Activated CD8-positive, alpha-beta memory T cell treated with anti-CD3 and anti-CD28 coated beads for 24 hours (primary cell): ENCODE data around the gene LRIF1.
"Not testable (repeated sequence)": the region's sequence is repeated elsewhere in the genome, so short reads cannot be mapped to it uniquely, and the experiment has no call there.

Source experiments
- DNase-seq: peaks from one replicate; pipeline ENCODE4 v3.0.0-alpha.2; 2020

The LRIF1 gene

DNA sequence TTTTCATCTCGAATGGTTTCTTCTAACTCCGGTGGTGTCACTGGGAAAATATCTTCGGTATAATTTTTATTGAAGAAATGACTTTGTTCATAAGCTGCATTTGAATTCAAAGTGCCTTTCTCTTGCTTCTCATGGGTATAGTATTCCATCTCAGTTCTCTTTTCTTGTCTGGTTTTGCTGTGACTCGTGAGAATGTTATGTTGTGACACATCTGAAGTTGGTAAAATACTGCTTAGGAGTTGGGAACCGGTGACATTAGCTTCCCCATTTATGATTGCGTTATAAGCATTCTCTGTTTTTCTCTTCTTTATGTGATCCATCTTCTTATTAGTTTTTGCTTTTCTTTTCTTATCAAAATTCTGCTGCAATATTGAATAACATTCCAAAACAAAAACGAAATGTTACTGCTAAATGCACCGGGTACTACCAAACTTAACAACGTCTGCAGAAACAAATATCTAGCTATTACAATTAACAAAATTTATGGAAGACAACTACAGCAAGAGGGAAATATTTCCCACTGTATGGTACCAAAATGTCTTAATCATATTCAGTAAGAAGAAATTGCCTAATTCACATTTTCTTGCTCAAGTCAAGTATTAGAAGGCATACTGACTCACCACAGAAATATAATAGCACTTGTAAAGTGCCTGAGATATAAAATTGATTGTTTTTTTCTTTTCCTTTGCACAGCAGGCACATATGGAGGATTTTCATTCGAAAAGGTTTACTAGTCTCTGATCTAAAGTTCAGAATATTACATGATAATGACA, 15.5 kb downstream of the LRIF1 start:
- DNase-seq: no peak

DNA sequence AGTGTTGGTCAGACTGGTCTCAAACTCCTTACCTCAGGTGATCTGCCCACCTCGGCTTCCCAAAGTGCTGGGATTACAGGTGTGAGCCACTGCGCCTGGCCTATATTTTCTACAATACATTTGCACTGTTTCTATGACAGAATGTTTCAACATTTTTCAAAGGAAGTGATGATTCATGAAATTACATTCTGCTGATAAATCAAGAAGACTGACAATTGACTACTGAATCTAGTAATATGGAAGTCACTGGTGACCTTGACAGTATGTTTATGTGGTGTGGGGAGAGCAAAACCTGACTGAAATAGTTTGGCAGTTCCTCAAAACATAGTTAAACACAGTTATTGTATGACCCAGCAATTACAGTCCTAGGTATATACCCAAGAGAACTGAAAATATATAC, 18.1 kb downstream of the LRIF1 start:
- no peak for DNase-seq

DNA sequence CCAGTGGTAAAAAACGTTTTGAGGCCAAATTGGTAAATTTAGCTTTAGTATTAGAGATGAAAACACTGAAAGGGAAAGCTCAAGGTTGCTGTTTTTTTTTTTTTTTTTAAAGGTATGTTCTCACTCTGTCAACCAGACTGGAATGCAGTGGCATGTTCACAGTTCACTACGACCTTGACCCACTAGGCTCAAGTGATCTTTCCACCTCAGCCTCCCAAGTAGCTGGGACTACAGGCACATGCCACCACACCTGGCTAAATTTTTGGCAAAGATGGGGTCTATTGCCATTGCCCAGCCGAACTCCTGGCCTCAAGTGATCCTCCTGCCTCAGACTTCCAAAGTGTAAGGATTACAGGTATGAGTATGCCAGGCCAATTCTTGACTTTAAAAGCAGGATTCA, 18.9 kb downstream of the LRIF1 start:
- DNase-seq: no peak

DNA sequence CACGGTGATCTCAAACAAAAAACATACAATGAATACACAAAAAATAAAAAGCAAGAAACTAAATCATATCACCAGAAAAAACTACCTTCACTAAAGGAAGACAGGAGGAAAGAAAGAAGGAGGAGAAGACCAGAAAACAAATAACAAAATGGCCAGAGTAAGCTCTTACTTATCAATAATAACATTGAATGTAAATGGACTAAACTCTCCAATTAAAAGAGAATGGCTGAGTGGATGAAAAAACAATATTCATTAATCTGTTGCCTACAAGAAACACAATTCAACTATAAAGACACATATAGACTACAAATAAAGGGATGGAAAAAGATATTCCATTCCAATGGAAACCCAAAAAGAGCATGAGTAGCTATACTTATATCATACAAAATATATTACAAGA, 27.2 kb downstream of the LRIF1 start:
- DNase-seq: no peak

DNA sequence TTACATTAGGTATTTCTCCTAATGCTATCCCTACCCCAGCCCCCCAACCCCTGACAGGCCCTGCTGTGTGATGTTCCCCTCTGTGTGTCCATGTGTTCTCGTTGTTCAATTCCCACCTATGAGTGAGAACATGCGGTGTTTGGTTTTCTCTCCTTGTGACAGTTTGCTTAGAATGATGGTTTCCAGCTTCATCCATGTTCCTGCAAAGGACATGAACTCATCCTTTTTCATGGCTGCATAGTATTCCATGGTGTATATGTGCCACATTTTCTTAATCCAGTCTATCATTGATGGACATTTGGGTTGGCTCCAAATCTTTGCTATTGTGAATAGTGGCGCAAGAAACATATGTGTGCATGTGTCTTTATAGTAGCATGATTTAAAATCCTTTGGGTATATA, 32.6 kb downstream of the LRIF1 start:
- not testable (repeated sequence) for DNase-seq

DNA sequence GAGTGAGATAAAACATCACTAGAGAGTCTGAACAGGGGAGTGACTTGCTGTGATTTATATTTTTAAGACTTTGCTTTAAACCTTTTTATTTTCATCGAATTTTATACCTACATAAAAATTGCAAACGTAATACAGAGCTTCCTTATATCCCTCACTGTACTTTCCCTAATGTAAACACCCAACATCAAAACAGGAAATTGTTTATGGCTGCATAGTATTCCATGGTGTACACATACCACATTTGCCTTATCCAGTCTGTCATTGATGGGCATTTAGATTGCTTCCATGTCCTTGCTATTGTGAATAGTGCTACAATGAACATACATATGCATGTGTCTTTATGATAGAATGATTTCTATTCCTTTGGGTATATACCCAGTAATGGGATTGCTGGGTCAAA, 34.8 kb downstream of the LRIF1 start:
- DNase-seq: no peak

DNA sequence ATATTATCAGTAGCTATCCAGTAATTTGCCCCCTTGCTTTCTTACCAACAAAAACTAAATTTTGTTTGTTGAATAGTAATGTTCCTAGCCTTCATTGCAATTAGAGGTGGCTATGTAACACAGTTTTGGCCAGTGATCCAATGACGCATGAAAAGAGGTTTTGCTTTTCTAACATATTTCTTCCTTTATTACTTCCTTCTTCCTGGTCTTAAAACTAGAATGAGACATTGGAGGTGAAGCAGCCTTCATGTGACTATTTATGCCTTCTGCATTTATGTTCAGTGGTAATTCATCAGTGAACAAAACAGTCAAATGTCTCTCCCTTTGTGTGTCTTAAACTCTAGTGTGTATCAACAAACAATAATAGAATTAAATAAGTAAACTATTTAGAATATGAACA, 35.5 kb downstream of the LRIF1 start:
- DNase-seq: no peak

DNA sequence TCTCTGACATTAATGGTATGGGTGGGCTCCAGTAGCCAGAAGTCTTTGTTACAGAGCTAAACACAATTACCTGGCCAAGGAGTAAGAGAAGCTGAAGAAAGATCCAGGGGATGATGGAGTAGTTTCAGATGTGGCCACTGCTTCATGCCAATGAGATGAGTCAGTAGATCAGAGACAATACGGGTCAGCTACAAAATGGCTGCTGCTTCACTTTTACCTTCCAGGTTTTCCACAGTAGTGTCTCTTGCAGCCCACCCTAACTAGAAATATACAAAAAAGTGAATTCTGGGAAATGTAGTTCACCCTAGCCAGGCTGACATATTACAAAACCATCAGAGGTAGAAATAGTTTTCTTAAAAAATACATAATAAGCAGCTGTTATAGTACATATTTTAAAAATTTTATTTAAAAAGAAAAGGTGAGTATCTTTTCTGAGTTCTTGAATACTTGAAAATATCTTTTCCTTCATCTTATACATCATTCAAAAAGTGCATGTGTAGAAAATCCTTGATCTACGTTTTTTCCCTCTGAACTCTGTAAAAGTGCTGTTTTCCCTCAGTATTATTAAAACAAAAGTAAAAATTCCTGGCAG, 36.1 kb downstream of the LRIF1 start:
- no peak for DNase-seq

DNA sequence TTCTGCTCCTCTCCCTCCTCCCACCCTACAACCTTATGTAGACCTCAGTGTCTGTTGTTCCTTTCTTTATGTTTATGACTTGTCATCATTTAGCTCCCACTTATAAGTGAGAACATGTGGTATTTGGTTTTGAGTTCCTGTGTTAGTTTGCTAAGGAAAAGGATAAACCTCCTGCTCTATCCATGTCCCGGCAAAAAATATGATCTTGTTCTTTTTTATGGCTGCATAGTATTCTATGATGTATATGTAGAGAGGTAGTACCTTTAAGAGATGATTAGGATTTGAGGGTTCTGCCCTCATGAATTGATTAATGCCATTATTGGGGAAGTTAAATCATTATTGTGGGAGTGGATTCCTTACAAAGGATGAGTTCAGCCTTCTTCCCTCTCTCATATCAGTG, 41.8 kb downstream of the LRIF1 start:
- DNase-seq: no peak

DNA sequence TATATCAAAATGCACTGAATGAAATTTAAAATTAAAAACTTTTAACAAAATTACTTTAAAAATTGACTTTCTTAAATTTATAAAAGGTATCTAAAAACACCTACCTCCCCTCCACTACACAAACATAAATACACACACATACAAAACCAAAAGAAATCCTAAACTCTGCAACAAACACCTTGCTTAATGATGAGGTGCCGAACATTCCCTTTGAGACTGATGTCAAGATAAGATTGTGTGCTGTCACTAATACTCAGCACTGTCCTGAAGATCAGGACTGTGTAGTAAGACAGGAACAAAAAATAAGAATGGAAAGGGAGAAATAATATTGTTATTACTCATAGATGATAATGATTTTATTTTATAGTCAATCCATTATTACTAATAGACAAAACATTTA, 45.7 kb downstream of the LRIF1 start:
- no peak for DNase-seq

DNA sequence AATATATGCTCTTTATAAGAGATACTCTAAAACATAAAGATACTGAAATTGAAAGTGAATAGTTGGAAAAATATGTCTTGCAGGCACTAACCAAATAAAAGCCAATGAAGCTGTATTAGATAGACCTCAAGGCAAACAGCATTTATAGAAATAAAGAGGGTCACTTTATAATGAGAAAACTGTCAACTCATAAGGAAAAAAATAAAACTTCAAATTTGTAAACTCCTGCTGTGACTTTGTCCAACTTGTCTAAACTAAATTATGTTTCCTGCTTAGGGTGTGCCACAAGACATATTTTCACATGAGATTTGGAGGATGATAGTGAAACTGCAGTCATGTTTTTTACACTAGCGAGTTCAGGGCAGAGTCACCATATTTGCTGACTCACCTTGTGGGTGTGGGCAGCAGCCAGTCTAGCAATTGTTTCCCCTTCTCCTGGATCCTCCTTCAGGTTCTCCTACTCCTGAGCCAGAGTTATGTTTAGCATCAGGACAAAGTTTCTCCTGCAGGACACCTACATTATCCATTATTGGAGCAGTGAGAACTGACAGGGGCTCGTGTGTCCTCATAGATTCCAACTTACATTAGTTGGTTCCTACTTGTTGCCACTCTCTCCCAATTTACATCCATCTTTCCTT, 46.9 kb downstream of the LRIF1 start:
- DNase-seq: no peak

DNA sequence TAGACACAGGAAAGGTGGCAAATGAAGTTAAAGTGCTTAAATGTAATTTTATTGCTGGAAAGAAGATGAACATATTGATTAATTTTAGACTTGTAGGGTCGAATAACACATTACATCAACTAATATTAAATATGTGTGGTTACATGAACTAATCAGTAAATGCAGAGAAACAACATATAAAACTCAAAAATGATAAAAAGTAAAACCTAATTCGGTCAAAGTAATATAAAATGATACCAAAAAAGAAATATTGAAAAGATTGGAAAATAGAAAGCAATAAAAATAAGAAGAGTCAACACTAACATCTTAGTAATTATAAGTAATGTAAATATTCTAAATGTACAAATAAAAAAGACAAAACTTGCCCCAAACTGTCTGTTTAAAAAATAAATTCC, 47.5 kb downstream of the LRIF1 start:
- no peak for DNase-seq

DNA sequence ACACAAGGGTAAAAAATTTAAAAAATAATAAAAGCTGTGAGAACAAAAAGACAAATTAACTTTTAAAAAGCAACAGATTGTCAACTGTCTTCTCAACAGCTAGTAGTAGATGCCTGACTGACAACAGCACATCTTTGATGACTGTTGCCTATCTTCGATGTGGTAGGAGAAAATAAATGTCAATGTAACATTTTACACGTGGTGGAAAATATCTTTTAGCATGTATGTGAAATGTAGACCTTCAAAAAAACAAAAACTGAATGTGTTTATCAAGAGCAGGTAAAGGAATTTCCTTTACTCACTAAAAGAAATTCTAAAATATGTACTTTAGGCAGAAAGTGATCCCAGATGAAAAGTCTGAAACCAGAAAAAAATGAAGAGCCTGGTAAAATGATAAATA, 47.9 kb downstream of the LRIF1 start:
- DNase-seq: no peak

DNA sequence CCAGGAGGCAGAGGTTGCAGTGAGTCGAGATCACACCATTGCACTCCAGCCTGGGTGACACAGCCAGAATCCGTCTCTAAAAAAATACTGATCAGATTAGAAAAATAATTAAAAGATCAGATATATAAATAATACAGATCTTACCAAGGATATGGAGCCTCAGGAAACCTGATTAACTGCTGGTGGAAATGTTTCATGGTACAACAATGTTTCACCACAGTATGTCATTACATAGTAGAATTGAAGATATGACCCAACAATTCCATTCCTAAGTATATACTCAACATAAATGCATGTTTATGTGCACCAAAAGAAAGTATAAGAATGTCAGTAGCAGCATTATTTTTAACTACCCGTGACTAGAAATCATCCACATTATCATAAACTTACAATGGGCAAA, 49.0 kb downstream of the LRIF1 start:
- no peak for DNase-seq

DNA sequence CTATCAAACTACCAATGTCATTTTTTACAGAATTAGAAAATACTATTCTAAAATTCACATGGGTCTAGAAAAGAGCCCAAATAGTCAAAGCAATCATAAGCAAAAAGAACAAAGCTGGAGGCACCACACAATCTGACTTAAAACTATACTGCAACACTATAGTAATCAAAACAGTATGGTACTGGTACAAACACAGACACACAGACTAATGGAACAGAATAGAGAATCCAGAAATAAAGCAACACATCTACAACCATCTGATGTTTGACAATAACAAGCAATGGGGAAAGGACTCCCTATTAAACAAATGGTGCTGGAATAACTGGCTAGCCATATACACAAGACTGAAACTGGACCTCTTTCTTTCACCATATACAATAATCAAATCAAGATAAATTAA, 50.9 kb downstream of the LRIF1 start:
- no peak for DNase-seq

DNA sequence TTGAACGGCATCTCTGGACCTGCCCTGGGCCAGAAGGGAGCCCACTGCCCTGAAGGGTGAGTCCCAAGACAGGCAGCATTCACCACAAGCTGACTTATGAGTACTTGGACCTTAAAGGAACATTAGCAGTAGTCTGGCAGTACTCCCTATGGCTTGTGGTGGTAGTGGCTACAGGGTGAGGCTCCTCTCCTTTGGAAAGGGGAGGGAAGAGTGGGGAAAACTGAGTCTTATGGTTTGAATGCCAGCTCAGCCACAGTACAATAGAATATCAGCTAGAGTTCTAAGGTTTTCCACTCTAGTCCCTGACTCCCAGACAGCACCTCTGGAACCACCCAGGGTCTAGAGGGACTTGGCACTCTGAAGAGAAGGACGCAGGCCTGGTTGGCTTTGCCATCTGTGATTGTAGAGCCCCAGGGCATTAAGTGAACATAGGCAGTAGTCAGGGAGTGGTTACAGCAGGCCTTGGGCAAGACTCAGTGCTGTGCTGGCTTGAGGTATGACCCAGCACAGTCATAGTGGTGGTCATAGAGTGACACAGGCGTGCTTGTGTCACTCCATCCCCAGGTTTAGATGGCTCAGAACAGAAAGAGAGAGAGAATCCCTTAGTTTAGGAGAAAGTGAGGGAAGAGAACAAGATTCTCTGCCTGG, 59.7 kb downstream of the LRIF1 start:
- DNase-seq: no peak

DNA sequence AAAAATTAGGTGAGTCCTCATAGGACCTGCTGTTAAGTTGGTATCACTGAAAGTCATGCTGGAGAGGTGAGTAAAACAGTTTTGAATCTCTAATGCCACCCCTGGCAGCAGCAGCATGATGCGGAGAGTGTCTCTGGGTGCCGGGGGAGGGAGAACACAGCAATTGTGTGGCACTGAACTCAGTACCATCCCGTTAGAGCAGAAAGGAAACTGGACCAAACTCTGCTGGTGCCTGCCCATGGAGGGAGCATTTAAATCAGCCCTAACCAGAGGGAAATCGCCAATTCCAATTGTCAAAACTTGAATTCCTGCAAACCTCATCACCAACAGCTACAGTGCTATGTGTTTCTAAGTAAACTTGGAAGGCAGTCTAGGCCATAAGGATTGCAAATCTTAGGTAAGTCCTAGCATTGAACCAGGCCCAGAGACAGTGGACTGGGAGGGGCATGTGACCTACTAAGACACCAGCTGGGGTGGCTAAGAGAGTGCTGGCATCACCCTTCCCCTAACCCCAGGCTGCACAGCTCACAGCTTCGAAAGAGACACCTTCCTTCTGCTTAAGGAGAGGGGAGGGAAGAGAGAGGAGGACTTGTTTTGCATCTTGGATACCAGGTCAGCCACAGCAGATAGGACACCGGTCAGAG, 60.8 kb downstream of the LRIF1 start:
- DNase-seq: no peak

DNA sequence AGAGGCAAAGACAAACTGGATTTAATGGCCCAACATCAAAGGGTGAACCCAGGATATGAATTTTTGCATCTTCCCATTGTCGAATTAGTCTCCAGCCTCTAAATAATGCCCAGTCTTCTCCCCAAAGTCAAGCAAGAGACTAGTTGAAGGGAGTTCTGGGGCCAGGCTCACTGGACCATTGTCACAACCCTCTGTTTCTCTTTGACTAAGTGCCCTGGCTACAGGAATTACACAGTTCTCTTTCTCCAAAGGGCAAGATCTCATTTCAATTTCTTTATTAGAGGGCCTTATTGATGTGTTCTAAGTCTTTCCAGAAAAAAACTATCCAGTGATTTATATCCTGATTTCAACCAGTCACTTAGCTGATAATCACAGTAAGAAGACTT, 64.3 kb downstream of the LRIF1 start:
- DNase-seq: no peak

DNA sequence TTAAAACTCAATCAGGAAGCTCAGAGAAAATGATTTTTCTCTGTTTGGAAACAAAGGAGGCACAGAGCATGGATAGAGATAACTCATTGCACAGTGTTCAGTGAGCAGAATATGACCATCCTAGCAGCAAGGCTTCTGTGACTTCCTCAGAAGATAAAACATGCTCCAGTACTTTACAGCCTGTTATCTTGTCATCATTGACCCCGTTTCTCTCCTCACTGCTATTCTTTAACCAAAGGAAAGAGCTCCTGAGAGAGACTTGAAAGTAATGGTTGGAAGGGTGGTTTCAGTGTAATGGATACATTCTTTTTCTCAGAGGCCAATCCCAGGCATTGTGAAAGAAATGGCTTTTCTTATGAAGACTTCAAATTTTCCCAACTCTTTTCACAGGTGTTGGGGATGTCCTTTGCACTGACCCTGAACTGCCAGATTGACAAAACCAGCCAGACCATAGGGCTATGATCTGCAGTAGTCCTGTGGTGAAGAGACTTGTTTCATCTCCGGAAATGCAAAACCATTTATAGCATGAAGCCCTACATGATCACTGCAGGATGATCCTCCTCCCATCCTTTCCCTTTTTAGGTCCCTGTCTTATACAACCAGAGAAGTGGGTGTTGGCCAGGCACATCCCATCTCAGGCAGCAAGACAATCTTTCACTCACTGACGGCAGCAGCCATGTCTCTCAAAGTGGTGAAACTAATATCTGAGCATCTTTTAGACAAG, 64.8 kb downstream of the LRIF1 start:
- DNase-seq: no peak

DNA sequence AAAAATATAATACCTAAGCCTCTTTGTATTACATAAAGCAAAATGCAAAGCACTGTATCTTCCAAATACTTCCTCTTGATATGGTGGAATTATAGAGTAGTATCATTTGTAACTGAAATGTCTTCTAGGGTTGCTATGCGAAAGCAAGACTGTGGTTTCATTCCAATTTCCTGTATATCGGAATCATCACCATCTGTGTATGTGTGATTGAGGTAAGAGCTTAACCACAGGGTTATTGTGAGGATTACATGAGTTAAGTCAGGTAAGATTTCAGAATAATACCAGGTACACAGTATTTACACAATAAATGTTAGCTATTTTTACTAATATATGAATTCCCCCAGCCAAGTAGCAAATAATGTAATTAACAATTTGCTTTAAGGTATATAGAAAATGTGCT, 66.0 kb downstream of the LRIF1 start:
- no peak for DNase-seq
